ENCODE measurements around the gene PXMP4.

Gene PXMP4

DNA sequence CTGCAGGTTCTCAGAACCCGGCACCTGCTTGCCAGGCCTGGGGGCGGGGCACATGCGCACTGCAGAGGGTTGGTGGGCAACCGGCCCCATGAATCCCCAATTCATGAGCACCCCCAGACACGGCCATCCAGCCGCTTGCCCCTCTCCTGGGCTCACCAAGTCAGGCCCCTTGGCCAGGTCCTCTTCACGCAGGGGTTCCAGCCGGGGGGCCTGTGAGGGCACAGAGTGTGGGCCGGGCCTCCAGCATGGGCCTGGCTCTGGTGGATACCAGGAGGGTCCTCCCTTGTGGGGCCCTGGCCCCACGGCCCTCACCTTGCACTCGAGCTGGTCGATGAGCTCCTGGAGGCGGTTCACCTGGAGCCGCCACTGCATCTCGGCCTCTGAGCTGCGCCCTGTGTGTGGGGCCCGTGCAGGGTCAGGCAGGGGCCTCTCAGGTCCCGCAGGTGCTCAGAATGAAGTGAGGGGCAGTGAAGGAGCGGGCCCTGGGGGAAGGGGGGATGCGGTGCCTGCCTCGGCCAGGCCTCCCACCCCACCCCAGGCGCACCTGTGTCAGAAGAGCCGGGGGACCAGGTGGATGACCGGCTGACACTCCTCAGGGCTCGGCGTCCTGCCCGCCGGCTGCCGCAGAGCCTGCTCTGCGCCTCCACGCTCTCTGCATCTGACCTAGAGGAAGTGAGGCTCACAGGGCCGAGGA is 60.6 kb downstream of the PXMP4 start:
- H3K27ac ChIP-seq, result no peak overlapping the region
- H3K36me3 ChIP-seq, result peaks cover 27% of the 10 kb centered on the region
- TF ChIP-seq, protein P1, sequence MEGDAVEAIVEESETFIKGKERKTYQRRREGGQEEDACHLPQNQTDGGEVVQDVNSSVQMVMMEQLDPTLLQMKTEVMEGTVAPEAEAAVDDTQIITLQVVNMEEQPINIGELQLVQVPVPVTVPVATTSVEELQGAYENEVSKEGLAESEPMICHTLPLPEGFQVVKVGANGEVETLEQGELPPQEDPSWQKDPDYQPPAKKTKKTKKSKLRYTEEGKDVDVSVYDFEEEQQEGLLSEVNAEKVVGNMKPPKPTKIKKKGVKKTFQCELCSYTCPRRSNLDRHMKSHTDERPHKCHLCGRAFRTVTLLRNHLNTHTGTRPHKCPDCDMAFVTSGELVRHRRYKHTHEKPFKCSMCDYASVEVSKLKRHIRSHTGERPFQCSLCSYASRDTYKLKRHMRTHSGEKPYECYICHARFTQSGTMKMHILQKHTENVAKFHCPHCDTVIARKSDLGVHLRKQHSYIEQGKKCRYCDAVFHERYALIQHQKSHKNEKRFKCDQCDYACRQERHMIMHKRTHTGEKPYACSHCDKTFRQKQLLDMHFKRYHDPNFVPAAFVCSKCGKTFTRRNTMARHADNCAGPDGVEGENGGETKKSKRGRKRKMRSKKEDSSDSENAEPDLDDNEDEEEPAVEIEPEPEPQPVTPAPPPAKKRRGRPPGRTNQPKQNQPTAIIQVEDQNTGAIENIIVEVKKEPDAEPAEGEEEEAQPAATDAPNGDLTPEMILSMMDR (IDR thresholded peaks at IDR 0.05; ENCODE audit: low read depth, low read length), result no peak
- H3K27me3 ChIP-seq (ENCODE audit: insufficient read depth, low read depth, severe bottlenecking), result no peaks in the 10 kb centered on the region
- no peak overlapping the region for H3K4me3 ChIP-seq (ENCODE audit: low read depth, low read length)
- no peaks in the 10 kb centered on the region for H3K9me3 ChIP-seq (ENCODE audit: severe bottlenecking)
- no peak for DNase-seq

DNA sequence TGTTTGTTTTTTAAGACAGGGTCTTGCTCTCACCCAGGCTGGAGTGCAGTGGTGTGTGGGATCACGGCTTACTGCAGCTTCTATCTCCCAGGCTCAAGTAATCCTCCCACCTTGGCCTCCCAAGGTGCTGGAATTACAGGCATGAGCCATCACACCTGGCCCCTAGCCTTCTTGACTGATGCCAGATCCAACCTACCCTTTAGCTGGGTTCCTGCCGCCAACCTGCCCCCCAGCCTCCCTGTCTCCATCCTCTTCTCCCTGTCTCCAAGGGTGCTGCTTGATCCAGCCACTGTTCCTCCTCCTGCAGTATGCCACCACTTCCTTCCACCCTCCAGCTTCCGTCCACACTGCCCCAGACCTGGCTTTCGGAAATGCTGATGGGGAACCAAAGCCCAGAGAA is 61.2 kb downstream of the PXMP4 start:
- no peak overlapping the region for H3K27ac ChIP-seq
- no peaks in the 10 kb centered on the region for H3K9me3 ChIP-seq (ENCODE audit: severe bottlenecking)
- TF ChIP-seq, protein P1 (IDR thresholded peaks at IDR 0.05; ENCODE audit: low read depth, low read length), result no peak
- H3K27me3 ChIP-seq (ENCODE audit: insufficient read depth, low read depth, severe bottlenecking), result no peaks in the 10 kb centered on the region
- H3K36me3 ChIP-seq, result peaks cover 27% of the 10 kb centered on the region
- no peak overlapping the region for H3K4me3 ChIP-seq (ENCODE audit: low read depth, low read length)
- DNase-seq, result no peak

DNA sequence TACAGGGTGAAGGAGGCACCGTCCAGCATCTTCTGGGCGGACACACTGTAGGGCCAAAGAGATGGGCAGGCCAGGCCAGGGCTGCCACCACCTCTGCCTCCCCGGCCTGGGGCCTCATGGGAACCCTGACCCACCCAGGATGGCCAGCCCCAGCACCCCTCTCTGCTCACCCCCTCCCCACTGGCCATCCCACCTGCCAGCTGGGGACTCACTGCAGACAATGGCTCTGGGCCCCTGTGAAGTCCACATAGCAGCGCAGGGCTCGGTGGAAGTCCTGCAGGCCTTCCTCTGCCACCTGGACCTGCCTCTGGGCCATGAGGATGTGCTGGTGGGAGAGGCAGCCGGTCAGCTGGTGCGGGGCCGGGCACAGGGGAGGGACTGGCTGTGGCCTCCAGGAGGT is 61.6 kb downstream of the PXMP4 start:
- peaks cover 27% of the 10 kb centered on the region for H3K36me3 ChIP-seq
- H3K27me3 ChIP-seq (ENCODE audit: insufficient read depth, low read depth, severe bottlenecking), result no peaks in the 10 kb centered on the region
- H3K4me3 ChIP-seq (ENCODE audit: low read depth, low read length), result no peak overlapping the region
- no peak overlapping the region for H3K27ac ChIP-seq
- TF ChIP-seq, protein P1 (IDR thresholded peaks at IDR 0.05; ENCODE audit: low read depth, low read length), result no peak
- H3K9me3 ChIP-seq (ENCODE audit: severe bottlenecking), result no peaks in the 10 kb centered on the region
- no peak for DNase-seq

DNA sequence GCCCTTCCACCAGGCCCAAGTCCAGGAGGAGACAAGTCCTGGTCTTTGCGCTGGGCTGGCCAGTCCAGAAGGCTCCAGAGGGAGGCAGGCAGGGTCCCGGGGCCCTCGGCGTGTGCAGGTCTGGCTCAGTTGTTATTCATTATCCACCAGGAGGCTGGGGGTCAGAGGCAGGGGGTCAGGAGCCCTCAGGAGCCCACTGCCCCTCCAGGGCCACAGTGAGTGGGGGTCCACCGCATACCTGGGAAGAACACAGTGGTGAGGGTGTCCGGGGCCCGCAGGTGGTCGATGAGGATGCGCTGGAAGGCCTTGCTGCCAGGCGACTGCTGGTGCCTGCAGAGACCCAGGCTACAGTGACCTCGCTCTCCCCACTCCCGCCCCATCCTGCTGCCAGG is 62.4 kb downstream of the PXMP4 start:
- no peak overlapping the region for H3K4me3 ChIP-seq (ENCODE audit: low read depth, low read length)
- H3K9me3 ChIP-seq (ENCODE audit: severe bottlenecking), result no peaks in the 10 kb centered on the region
- no peak overlapping the region for H3K27ac ChIP-seq
- H3K36me3 ChIP-seq, result peaks cover 27% of the 10 kb centered on the region
- TF ChIP-seq, protein P1 (IDR thresholded peaks at IDR 0.05; ENCODE audit: low read depth, low read length), result no peak
- DNase-seq, result no peak
- H3K27me3 ChIP-seq (ENCODE audit: insufficient read depth, low read depth, severe bottlenecking), result no peaks in the 10 kb centered on the region

DNA sequence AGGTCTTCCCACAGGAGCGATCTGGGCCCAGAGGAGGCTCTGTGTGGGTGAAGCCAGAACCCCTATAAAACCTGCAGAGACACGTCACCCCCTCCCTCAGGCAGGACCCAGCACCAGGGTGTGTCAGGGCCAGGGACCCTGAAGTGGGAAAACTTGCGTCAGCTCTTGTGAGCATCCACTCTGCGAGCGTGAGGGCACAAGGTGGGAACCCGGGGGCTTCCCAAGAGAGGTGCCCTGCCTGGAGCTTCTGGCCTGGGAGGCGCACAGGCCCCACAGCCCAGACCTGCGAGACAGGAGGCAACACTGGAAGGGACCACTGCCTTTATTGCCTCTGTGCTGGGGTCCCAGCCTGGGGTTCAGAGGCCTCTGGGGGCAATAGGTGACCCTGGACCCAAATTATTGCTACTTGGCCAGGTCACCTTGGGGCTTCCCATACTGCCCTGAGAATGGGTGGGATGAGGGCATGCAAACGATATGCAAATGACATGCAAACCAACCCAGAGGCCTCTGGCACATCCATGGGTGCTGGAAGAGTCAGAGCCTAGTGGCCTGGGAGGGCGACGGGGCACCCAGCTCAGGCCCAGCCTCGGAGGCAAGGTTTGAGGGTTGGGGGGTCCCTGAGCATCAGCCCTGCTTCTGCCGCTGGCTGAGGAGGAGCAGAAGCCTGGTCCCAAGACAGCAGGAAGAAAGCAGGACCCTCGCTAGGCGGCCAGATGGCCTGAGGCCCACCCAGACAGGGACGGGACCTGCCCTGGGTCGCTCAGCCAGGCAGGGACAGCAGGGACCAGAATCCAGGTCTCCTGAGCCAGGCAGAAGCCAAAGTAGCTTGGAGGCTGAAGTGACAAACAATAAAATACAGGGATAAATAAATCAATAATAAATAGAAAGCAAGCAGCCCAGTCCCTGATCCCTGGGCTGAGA is 63.1 kb downstream of the PXMP4 start:
- Histone ChIP-seq H3K27ac (no peak overlapping the region), H3K4me3 (ENCODE audit: low read depth, low read length) (no peak overlapping the region), H3K27me3 (ENCODE audit: insufficient read depth, low read depth, severe bottlenecking) (no peaks in the 10 kb centered on the region), H3K9me3 (ENCODE audit: severe bottlenecking) (no peaks in the 10 kb centered on the region), H3K36me3 (peaks cover 27% of the 10 kb centered on the region)
- TF ChIP-seq, protein P1 (IDR thresholded peaks at IDR 0.05; ENCODE audit: low read depth, low read length), result no peak
- no peak for DNase-seq
